Panc1 (cell line): Measurements from ENCODE around the gene PRKCZ. TPM values are rescaled to one million over a fixed set of nuclear protein-coding genes. Genes with fewer than 3 reads are reported as not detected.
A peak's percentile ranks its signal among the peaks of the same experiment; 100 is the strongest.

Experiments used
- ATAC-seq: fragments of 200-7000 bp; cut with Tn5 transposase; 2 replicates; pipeline ENCODE4 v1.9.1; 2020; ENCODE audit warnings: mild to moderate bottlenecking, moderate library complexity
- BruUV-seq: library from RNA; stranded (reverse); fragments of 400-500 nt; replicated peaks from 2 replicates; lab custom pipeline; 2021; lab: Mats Ljungman, UMichigan
- CTCF ChIA-PET: fragments of 300-600 bp; sonication (Branson Sonifier 250); formaldehyde crosslinking; loops from one replicate; lab custom pipeline; 2022; ENCODE audit warnings: antibody characterized with exemption; lab: Charles Lee
- POLR2A ChIA-PET: fragments of 300-600 bp; sonication (Branson Sonifier 250); formaldehyde crosslinking; loops from one replicate; lab custom pipeline; 2022; ENCODE audit warnings: antibody characterized with exemption; lab: Charles Lee
- DNase-seq: peaks from one replicate; pipeline ENCODE4 v3.0.0-alpha.2; 2010; ENCODE audit warnings: low read depth, low spot score
- H3K27ac ChIP-seq: 2 replicates; pipeline ENCODE4 v1.5.1; 2011; ENCODE audit warnings: mild to moderate bottlenecking, low read length, inconsistent platforms
- H3K27me3 ChIP-seq: fragments of 200-500 bp; sonication (Bioruptor generic); 2 replicates; pipeline ENCODE4 v1.6.0; 2014; ENCODE audit warnings: low read length, inconsistent platforms; ENCODE audit not compliant: control insufficient read depth, insufficient read depth
- H3K36me3 ChIP-seq: fragments of 200-500 bp; sonication (Bioruptor generic); 2 replicates; pipeline ENCODE4 v1.5.1; 2014; ENCODE audit warnings: inconsistent platforms, mild to moderate bottlenecking, low read length, moderate library complexity; ENCODE audit not compliant: control insufficient read depth, insufficient read depth
- H3K4me1 ChIP-seq: 2 replicates; pipeline ENCODE4 v1.5.1; 2011; ENCODE audit warnings: inconsistent platforms, mild to moderate bottlenecking, low read length, moderate library complexity; ENCODE audit not compliant: control insufficient read depth, insufficient read depth
- H3K4me3 ChIP-seq, 2 experiments: 2 replicates each; pipeline ENCODE4 v1.5.1; 2011 to 2012; ENCODE audit warnings: low read depth in 2 of 2, low read length in 2 of 2, mild to moderate bottlenecking in 2 of 2, inconsistent platforms in 1 of 2, moderate library complexity in 1 of 2
- H3K9me3 ChIP-seq: fragments of 200-500 bp; sonication (Bioruptor generic); 2 replicates; pipeline ENCODE4 v1.5.1; 2014; ENCODE audit warnings: low read depth, mild to moderate bottlenecking, inconsistent platforms, low read length, moderate library complexity; ENCODE audit not compliant: control insufficient read depth, insufficient read depth
- CTCF ChIP-seq: fragments of 450-650 bp; IDR thresholded peaks from 2 replicates; pipeline ENCODE4 v1.5.1; 2017; ENCODE audit warnings: mild to moderate bottlenecking
- POLR2AphosphoS5 ChIP-seq: IDR thresholded peaks from 2 replicates; pipeline ENCODE4 v1.6.1; 2012; ENCODE audit warnings: mild to moderate bottlenecking, low read depth, low read length, moderate library complexity
- REST ChIP-seq, 2 experiments: IDR thresholded peaks; 2 replicates each; pipeline ENCODE4 v1.6.1; 2011 to 2012; ENCODE audit warnings: low read depth in 2 of 2, control low read depth in 1 of 2, low read length in 1 of 2, mild to moderate bottlenecking in 1 of 2, moderate library complexity in 1 of 2; ENCODE audit not compliant: insufficient read depth in 1 of 2
- SIN3A ChIP-seq: IDR thresholded peaks from 2 replicates; pipeline ENCODE4 v1.6.1; 2012; ENCODE audit warnings: low read depth, mild to moderate bottlenecking, low read length, moderate library complexity, borderline replicate concordance; ENCODE audit not compliant: insufficient read depth
- TCF7L2 ChIP-seq: IDR thresholded peaks from 2 replicates; pipeline ENCODE4 v1.6.1; 2011; ENCODE audit warnings: mild to moderate bottlenecking, low read depth, low read length, inconsistent platforms
- in situ Hi-C: cut with HindIII; loops from 2 replicates; pipeline ENCODE4 v1.10.0; 2016; ENCODE audit warnings: low sequenced_read_pairs, low pct_unique_long_range_greater_than_20kb
- intact Hi-C: fragments of 100-400 bp; cut with micrococcal nuclease; formaldehyde crosslinking; loops from one replicate; pipeline ENCODE4 v1.10.0; 2022; ENCODE audit not compliant: unreplicated experiment
- total RNA-seq: library from RNA; stranded (reverse); gene quantifications from one replicate; pipeline ENCODE4 v1.2.1, GENCODE V29; 2021; ENCODE audit not compliant: unreplicated experiment

PRKCZ gene
- total RNA-seq, 1 experiment from 2014 or later: 26.7 TPM

GRCh38 chr1:2018217-2019171 is 31.7 kb upstream of the PRKCZ start:
- TF ChIP-seq SIN3A (no peak), REST (IDR thresholded peaks at IDR 0.05; ENCODE audit: insufficient read depth in 1 of 2, low read depth in 2 of 2, low read length in 1 of 2) (no peak), TCF7L2 (no peak), CTCF (no peak), POLR2AphosphoS5 (no peak)
- Histone ChIP-seq H3K27ac (no peak overlapping the region), H3K4me3 (peak overlapping the region in 1 of 2 experiments; percentile 32; a peak in 1 of 4 replicates), H3K4me1 (no peaks in the 10 kb centered on the region), H3K27me3 (peaks cover 2% of the 10 kb centered on the region; the same call in 1 of the 2 replicates), H3K9me3 (no peaks in the 10 kb centered on the region), H3K36me3 (no peaks in the 10 kb centered on the region)
- CTCF ChIA-PET: interaction anchor here (0.7 kb wide), 1 partner anchor 54 kb away, joined by 3 read pairs; no protein-coding TSS in a partner anchor
- intact Hi-C loops: no loop called here
- DNase-seq (no peak), ATAC-seq (no peak)
- BruUV-seq: no TSS peak
- in situ Hi-C loops: no loop called here
- POLR2A ChIA-PET: interaction anchor here (0.6 kb wide), 1 partner anchor 365 kb away, joined by 5 read pairs; no protein-coding TSS in a partner anchor

- Histone ChIP-seq H3K36me3 (no peaks in the 10 kb centered on the region), H3K27ac (no peak within 1 kb of the TSS), H3K27me3 (peaks cover 2% of the 10 kb centered on the region; the same call in 1 of the 2 replicates), H3K9me3 (no peaks in the 10 kb centered on the region), H3K4me1 (no peaks in the 10 kb centered on the region), H3K4me3 (peak within 1 kb of the TSS; percentile 9 to 32; a peak in 2 of 4 replicates)
- TF ChIP-seq CTCF: no peak
- no peak for TF ChIP-seq REST (IDR thresholded peaks at IDR 0.05; ENCODE audit: insufficient read depth in 1 of 2, low read depth in 2 of 2, low read length in 1 of 2)
- TF ChIP-seq TCF7L2: no peak
- no peak for TF ChIP-seq POLR2AphosphoS5
- no peak for TF ChIP-seq SIN3A
- BruUV-seq: no TSS peak
- in situ Hi-C loops (no loop called here), intact Hi-C loops (no loop called here)
- ATAC-seq (peak; percentile 80), DNase-seq (no peak)
- POLR2A ChIA-PET: interaction anchor here (0.6 kb wide), 1 partner anchor 366 kb away, joined by 5 read pairs; no protein-coding TSS in a partner anchor
- CTCF ChIA-PET: interaction anchor here (0.7 kb wide), 1 partner anchor 55 kb away, joined by 3 read pairs; no protein-coding TSS in a partner anchor
Measured at GRCh38 chr1:2019172-2019543, 31.1 kb upstream of the PRKCZ start, which contains the start of gene GABRD. GABRD (plus strand) TSS chr1:2019345; CDS start chr1:2019424, 79 bp downstream.
